ENCODE measurements around the gene CWC22. TPM values are rescaled to one million over a fixed set of nuclear protein-coding genes. Genes with fewer than 3 reads are reported as not detected.
A peak's percentile ranks its signal among the peaks of the same experiment; 100 is the strongest.
"Not testable (repeated sequence)": the region's sequence is repeated elsewhere in the genome, so short reads cannot be mapped to it uniquely, and the experiment has no call there.

CWC22 gene
- total RNA-seq, 2 donors from 2014 or later = 16.3 to 17.8 TPM

DNA sequence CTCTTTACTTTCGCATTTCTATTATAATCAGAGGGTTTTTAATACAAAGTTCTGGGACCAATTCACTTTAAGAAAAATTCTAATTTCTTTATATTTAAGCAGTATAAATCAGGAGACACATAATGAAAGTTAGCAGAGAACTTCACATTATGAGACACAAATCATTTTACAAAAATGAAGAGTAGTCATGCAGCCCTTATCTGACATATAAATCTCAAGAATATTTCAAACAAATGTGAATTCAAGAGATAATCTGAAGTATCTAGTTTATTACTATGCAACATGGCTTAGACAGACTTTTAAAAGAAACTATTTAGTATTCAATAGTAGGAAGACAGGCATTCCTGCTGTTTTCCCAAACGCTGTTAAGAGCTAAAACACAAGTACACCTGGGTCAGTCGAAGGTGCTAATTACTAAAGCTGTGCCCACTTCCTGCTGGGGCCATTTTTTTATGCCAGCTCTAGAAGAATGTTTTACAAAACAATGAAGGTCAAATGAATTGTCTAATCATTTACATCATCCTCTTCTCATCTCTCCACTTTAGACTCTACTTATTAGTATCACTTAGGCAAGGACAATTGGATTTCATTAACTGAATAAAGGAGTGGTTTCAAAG, 40.2 kb downstream of the CWC22 start:
- Histone ChIP-seq H3K4me1 (replicated peaks) (no peaks in the 10 kb centered on the region), H3K27ac (no peak overlapping the region), H3K36me3 (no peaks in the 10 kb centered on the region), H3K27me3 (replicated peaks; ENCODE audit: insufficient read depth) (no peaks in the 10 kb centered on the region), H3K9me3 (no peaks in the 10 kb centered on the region), H3K4me3 (no peak overlapping the region)
- 80% methylated on average over 3 of the region's 3 CpGs for WGBS
- TF ChIP-seq, protein P1, sequence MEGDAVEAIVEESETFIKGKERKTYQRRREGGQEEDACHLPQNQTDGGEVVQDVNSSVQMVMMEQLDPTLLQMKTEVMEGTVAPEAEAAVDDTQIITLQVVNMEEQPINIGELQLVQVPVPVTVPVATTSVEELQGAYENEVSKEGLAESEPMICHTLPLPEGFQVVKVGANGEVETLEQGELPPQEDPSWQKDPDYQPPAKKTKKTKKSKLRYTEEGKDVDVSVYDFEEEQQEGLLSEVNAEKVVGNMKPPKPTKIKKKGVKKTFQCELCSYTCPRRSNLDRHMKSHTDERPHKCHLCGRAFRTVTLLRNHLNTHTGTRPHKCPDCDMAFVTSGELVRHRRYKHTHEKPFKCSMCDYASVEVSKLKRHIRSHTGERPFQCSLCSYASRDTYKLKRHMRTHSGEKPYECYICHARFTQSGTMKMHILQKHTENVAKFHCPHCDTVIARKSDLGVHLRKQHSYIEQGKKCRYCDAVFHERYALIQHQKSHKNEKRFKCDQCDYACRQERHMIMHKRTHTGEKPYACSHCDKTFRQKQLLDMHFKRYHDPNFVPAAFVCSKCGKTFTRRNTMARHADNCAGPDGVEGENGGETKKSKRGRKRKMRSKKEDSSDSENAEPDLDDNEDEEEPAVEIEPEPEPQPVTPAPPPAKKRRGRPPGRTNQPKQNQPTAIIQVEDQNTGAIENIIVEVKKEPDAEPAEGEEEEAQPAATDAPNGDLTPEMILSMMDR (IDR thresholded peaks at IDR 0.05) = no peak
- TF ChIP-seq POLR2A (IDR thresholded peaks at IDR 0.05) (no peak), POLR2AphosphoS5 (IDR thresholded peaks at IDR 0.05) (no peak)
- no peak for DNase-seq (ENCODE audit: low spot score)
- intact Hi-C loops (cut with DNase I) = no loop called here

- TF ChIP-seq, protein P1 (IDR thresholded peaks at IDR 0.05) = no peak
- no peak for TF ChIP-seq POLR2A (IDR thresholded peaks at IDR 0.05)
- no peak for TF ChIP-seq POLR2AphosphoS5 (IDR thresholded peaks at IDR 0.05)
- H3K27me3 ChIP-seq (replicated peaks; ENCODE audit: insufficient read depth) = no peaks in the 10 kb centered on the region
- no peak overlapping the region for H3K4me3 ChIP-seq
- no peak overlapping the region for H3K27ac ChIP-seq
- 88% methylated on average over 7 of the region's 7 CpGs for WGBS
- no peak for DNase-seq (ENCODE audit: low spot score)
- H3K4me1 ChIP-seq (replicated peaks) = no peaks in the 10 kb centered on the region
- intact Hi-C loops (cut with DNase I) = no loop called here
- no peaks in the 10 kb centered on the region for H3K9me3 ChIP-seq
- no peaks in the 10 kb centered on the region for H3K36me3 ChIP-seq
Observed at GRCh38 chr2:179965291-179966258, 41.5 kb downstream of the CWC22 start.

- Histone ChIP-seq H3K4me1 (replicated peaks) (no peaks in the 10 kb centered on the region), H3K4me3 (no peak overlapping the region), H3K9me3 (no peaks in the 10 kb centered on the region), H3K36me3 (peaks cover 0 to 4% of the 10 kb centered on the region in 2 donors), H3K27me3 (replicated peaks; ENCODE audit: insufficient read depth) (no peaks in the 10 kb centered on the region), H3K27ac (no peak overlapping the region)
- DNase-seq (ENCODE audit: low spot score) = no peak
- TF ChIP-seq, protein P1 (IDR thresholded peaks at IDR 0.05) = no peak
- TF ChIP-seq POLR2AphosphoS5 (IDR thresholded peaks at IDR 0.05) = no peak
- no peak for TF ChIP-seq POLR2A (IDR thresholded peaks at IDR 0.05)
- intact Hi-C loops (cut with DNase I) = no loop called here
- 93% methylated on average over 4 of the region's 4 CpGs for WGBS
Observed at GRCh38 chr2:179963626-179964025, 43.5 kb downstream of the CWC22 start.

GRCh38 chr2:179958251-179958650, 48.8 kb downstream of the CWC22 start:
- H3K27me3 ChIP-seq (replicated peaks; ENCODE audit: insufficient read depth); H3K27ac ChIP-seq; DNase-seq (ENCODE audit: low spot score); H3K4me3 ChIP-seq; H3K4me1 ChIP-seq (replicated peaks); H3K36me3 ChIP-seq; H3K9me3 ChIP-seq; intact Hi-C loops (cut with DNase I): not testable (repeated sequence)
- 98% methylated on average over 4 of the region's 4 CpGs for WGBS

DNA sequence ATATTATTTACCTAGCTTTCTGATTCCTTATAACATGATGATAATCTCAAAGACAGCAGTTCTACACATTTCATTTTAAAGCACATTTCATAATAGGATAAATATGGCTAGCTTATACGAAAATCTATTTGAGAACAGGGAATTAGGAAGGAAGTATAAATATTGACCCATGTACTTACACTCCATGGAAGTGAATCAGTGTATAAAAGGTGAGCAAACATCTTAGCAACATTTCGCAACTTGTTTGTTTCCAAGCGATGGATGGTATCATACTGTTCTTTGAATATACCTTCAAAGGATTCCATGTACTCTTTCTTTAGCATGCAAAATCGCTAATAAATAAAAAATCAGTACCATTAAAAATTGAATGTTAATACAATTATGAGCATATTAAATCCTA, 53.1 kb downstream of the CWC22 start:
- Histone ChIP-seq H3K9me3 (no peaks in the 10 kb centered on the region), H3K4me1 (replicated peaks) (no peaks in the 10 kb centered on the region), H3K27ac (no peak overlapping the region), H3K27me3 (replicated peaks; ENCODE audit: insufficient read depth) (no peaks in the 10 kb centered on the region), H3K36me3 (peaks cover 0 to 4% of the 10 kb centered on the region in 2 donors), H3K4me3 (no peak overlapping the region)
- intact Hi-C loops (cut with DNase I) = no loop called here
- DNase-seq (ENCODE audit: low spot score) = peak; percentile 7
- peak; percentile 32 for TF ChIP-seq POLR2AphosphoS5 (IDR thresholded peaks at IDR 0.05)
- TF ChIP-seq, protein P1 (IDR thresholded peaks at IDR 0.05) = no peak
- WGBS = 66% methylated on average over 4 of the region's 4 CpGs

All from prostate gland (tissue), 2 donors.